HEK293 (cell line): ENCODE results near the gene NPM3.

ENCODE experiments used
- CTCF ChIA-PET: fragments of 350-600 bp; formaldehyde crosslinking; extraction: SDS; loops from one replicate; lab custom pipeline; 2021; ENCODE audit warnings: antibody characterized with exemption; lab: Yijun Ruan, JAX
- POLR2A ChIA-PET: fragments of 300-600 bp; formaldehyde crosslinking; extraction: SDS; loops from one replicate; lab custom pipeline; 2020; ENCODE audit warnings: antibody characterized with exemption, inconsistent platforms; lab: Yijun Ruan, JAX
- H3K27ac ChIP-seq: fragments of 200-500 bp; sonication (Bioruptor generic); 2 replicates; pipeline ENCODE4 v1.5.1; 2014; ENCODE audit warnings: low read depth, low read length, control low read depth, inconsistent platforms; ENCODE audit errors: extremely low read depth
- H3K36me3 ChIP-seq, 2 experiments: fragments of 200-500 bp in 1 of 2; sonication (Bioruptor generic) in 1 of 2; 1 replicate in 1 of 2; 2 replicates in 1 of 2; pipeline ENCODE4 v1.5.1; 2014 to 2017; ENCODE audit warnings: inconsistent platforms in 2 of 2, low read length in 2 of 2; ENCODE audit not compliant: control insufficient read depth in 2 of 2, insufficient read depth in 1 of 2
- H3K4me1 ChIP-seq: fragments of 200-500 bp; sonication (Bioruptor generic); 2 replicates; pipeline ENCODE4 v1.5.1; 2014; ENCODE audit warnings: mild to moderate bottlenecking, low read length, inconsistent platforms; ENCODE audit not compliant: control insufficient read depth, insufficient read depth
- H3K4me3 ChIP-seq: 2 replicates; pipeline ENCODE4 v1.5.1; 2011; ENCODE audit warnings: low read depth, mild to moderate bottlenecking, control low read depth, low read length, moderate library complexity
- H3K9me3 ChIP-seq: fragments of 200-500 bp; sonication (Bioruptor generic); 2 replicates; pipeline ENCODE4 v1.5.1; 2014; ENCODE audit warnings: low read depth, low read length, inconsistent platforms; ENCODE audit not compliant: control insufficient read depth, insufficient read depth
- BCL11B ChIP-seq: fragments of 450-650 bp; formaldehyde crosslinking; IDR thresholded peaks from 2 replicates; pipeline ENCODE4 v1.5.1; 2016; ENCODE audit warnings: low read depth, missing biosample characterization, missing genetic modification characterization
- CTCF ChIP-seq: fragments of 450-650 bp; formaldehyde crosslinking; IDR thresholded peaks from 2 replicates; pipeline ENCODE4 v1.5.1; 2016; ENCODE audit warnings: missing biosample characterization, missing genetic modification characterization
- EGR2 ChIP-seq: fragments of 450-650 bp; formaldehyde crosslinking; IDR thresholded peaks from 2 replicates; pipeline ENCODE4 v1.5.1; 2016; ENCODE audit warnings: low read depth, missing biosample characterization, missing genetic modification characterization
- HOXD13 ChIP-seq: sonication (generic); formaldehyde crosslinking; IDR thresholded peaks from 2 replicates; pipeline ENCODE4 v1.8.0; 2022; ENCODE audit warnings: missing genetic modification reagents, borderline replicate concordance
- KLF8 ChIP-seq: fragments of 450-650 bp; formaldehyde crosslinking; IDR thresholded peaks from 2 replicates; pipeline ENCODE4 v1.5.1; 2016; ENCODE audit warnings: missing biosample characterization, missing genetic modification characterization
- PRDM1 ChIP-seq: fragments of 450-650 bp; formaldehyde crosslinking; IDR thresholded peaks from 2 replicates; pipeline ENCODE4; 2016; ENCODE audit warnings: missing biosample characterization, missing genetic modification characterization
- SALL2 ChIP-seq: fragments of 450-650 bp; formaldehyde crosslinking; IDR thresholded peaks from 2 replicates; pipeline ENCODE4 v1.5.0; 2017; ENCODE audit warnings: missing biosample characterization, mild to moderate bottlenecking, missing genetic modification characterization, borderline replicate concordance
- SCRT1 ChIP-seq: fragments of 450-650 bp; formaldehyde crosslinking; IDR thresholded peaks from 2 replicates; pipeline ENCODE4 v1.5.1; 2016; ENCODE audit warnings: missing biosample characterization, missing genetic modification characterization, borderline replicate concordance
- SP3 ChIP-seq: fragments of 450-650 bp; formaldehyde crosslinking; IDR thresholded peaks from 2 replicates; pipeline ENCODE4 v1.5.1; 2016; ENCODE audit warnings: missing biosample characterization, missing genetic modification characterization
- ZBTB17 ChIP-seq: fragments of 450-650 bp; formaldehyde crosslinking; IDR thresholded peaks from 2 replicates; pipeline ENCODE4 v1.5.1; 2016; ENCODE audit warnings: missing biosample characterization, missing genetic modification characterization
- ZBTB7A ChIP-seq: fragments of 450-650 bp; formaldehyde crosslinking; IDR thresholded peaks from 2 replicates; pipeline ENCODE4 v1.5.1; 2016; ENCODE audit warnings: low read depth, missing biosample characterization, missing genetic modification characterization
- ZFP3 ChIP-seq: fragments of 450-650 bp; formaldehyde crosslinking; IDR thresholded peaks from 2 replicates; pipeline ENCODE4 v1.5.1; 2016; ENCODE audit warnings: low read depth, missing biosample characterization, missing genetic modification characterization
- ZNF112 ChIP-seq: fragments of 450-650 bp; formaldehyde crosslinking; IDR thresholded peaks from 2 replicates; pipeline ENCODE4 v1.5.0; 2017; ENCODE audit warnings: missing biosample characterization, missing genetic modification characterization
- ZNF157 ChIP-seq: fragments of 450-650 bp; formaldehyde crosslinking; IDR thresholded peaks from 2 replicates; pipeline ENCODE4 v1.5.1; 2016; ENCODE audit warnings: missing biosample characterization, missing genetic modification characterization
- ZNF16 ChIP-seq: fragments of 450-650 bp; formaldehyde crosslinking; IDR thresholded peaks from 2 replicates; pipeline ENCODE4 v1.5.1; 2016; ENCODE audit warnings: low read depth, missing biosample characterization, missing genetic modification characterization
- ZNF19 ChIP-seq: fragments of 450-650 bp; formaldehyde crosslinking; IDR thresholded peaks from 2 replicates; pipeline ENCODE4; 2016; ENCODE audit warnings: missing biosample characterization, missing genetic modification characterization, low read depth
- ZNF223 ChIP-seq: fragments of 450-650 bp; formaldehyde crosslinking; IDR thresholded peaks from 2 replicates; pipeline ENCODE4 v1.5.1; 2016; ENCODE audit warnings: missing biosample characterization, missing genetic modification characterization
- ZNF350 ChIP-seq: fragments of 450-650 bp; formaldehyde crosslinking; IDR thresholded peaks from 2 replicates; pipeline ENCODE4 v1.5.0; 2017; ENCODE audit warnings: missing biosample characterization, mild to moderate bottlenecking, missing genetic modification characterization
- ZNF426 ChIP-seq: fragments of 450-650 bp; formaldehyde crosslinking; IDR thresholded peaks from 2 replicates; pipeline ENCODE4 v1.5.1; 2017; ENCODE audit warnings: missing biosample characterization, missing genetic modification characterization, mild to moderate bottlenecking, inconsistent platforms, moderate library complexity
- ZNF521 ChIP-seq: fragments of 450-650 bp; formaldehyde crosslinking; IDR thresholded peaks from 2 replicates; pipeline ENCODE4 v1.5.1; 2017; ENCODE audit warnings: missing biosample characterization, mild to moderate bottlenecking, missing genetic modification characterization
- ZNF548 ChIP-seq: fragments of 450-650 bp; formaldehyde crosslinking; IDR thresholded peaks from 2 replicates; pipeline ENCODE4 v1.5.1; 2016; ENCODE audit warnings: missing biosample characterization, missing genetic modification characterization
- ZNF621 ChIP-seq: fragments of 450-650 bp; formaldehyde crosslinking; IDR thresholded peaks from 2 replicates; pipeline ENCODE4 v1.5.1; 2017; ENCODE audit warnings: missing biosample characterization, missing genetic modification characterization
- ZNF76 ChIP-seq: fragments of 450-650 bp; formaldehyde crosslinking; IDR thresholded peaks from 2 replicates; pipeline ENCODE4; 2016; ENCODE audit warnings: low read depth, missing biosample characterization, missing genetic modification characterization, borderline replicate concordance
- TF ChIP-seq, protein P1 (sequence below): fragments of 450-650 bp; formaldehyde crosslinking; IDR thresholded peaks from 2 replicates; pipeline ENCODE4 v1.5.1; 2016; ENCODE audit warnings: missing biosample characterization, missing genetic modification characterization, borderline replicate concordance

NPM3 gene

GRCh38 chr10:101785801-101786200 is 2.6 kb upstream of the NPM3 start:
- no peak for TF ChIP-seq CTCF (tag by site-specific recombination)
- no peak for TF ChIP-seq ZNF16
- TF ChIP-seq ZNF521 (tag by site-specific recombination): no peak
- no peak for TF ChIP-seq BCL11B
- ChIA-PET POLR2A (no interaction called here), CTCF (interaction anchor here (0.6 to 1.2 kb wide), 3 partner anchors 183 to 319 kb away, joined by 3 to 7 read pairs (median 3); no protein-coding TSS in a partner anchor)
- Histone ChIP-seq H3K27ac (no peak overlapping the region), H3K36me3 (peaks cover 46 to 67% of the 10 kb centered on the region in 2 experiments), H3K4me3 (no peak overlapping the region), H3K4me1 (peaks cover 4% of the 10 kb centered on the region), H3K9me3 (no peaks in the 10 kb centered on the region)

DNA sequence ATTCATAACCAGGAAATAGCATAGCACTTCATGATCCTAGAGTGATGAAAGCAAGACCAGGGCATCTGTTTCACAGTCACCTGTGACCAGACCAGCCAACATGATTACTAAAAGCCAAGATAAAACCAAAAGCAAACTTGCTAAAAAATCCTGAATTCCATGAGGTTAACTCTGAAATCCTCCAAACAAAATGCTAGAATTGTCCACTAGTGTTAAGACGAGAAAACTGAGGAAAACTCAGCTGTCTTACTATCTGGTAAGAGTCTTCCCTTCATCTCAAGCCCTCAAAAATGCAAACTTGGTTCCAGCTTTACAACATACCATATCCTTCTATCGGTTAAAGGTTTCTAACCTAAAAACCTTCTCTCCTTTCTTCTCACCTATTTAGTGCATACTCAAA is 1.3 kb upstream of the NPM3 start:
- TF ChIP-seq ZBTB7A (tag by site-specific recombination) (no peak), PRDM1 (no peak), ZNF350 (tag by site-specific recombination) (no peak), ZNF157 (tag by site-specific recombination) (no peak), ZNF19 (tag by site-specific recombination) (no peak), SCRT1 (no peak), ZBTB17 (tag by site-specific recombination) (no peak), ZNF426 (no peak), ZFP3 (tag by site-specific recombination) (no peak), HOXD13 (no peak), ZNF548 (no peak), ZNF112 (tag by site-specific recombination) (no peak), EGR2 (tag by site-specific recombination) (no peak), ZNF223 (tag by site-specific recombination) (no peak), KLF8 (tag by site-specific recombination) (no peak), ZNF76 (tag by site-specific recombination) (no peak), ZNF621 (tag by site-specific recombination) (no peak), SALL2 (tag by site-specific recombination) (no peak), SP3 (tag by site-specific recombination) (no peak)
- TF ChIP-seq, protein P1, sequence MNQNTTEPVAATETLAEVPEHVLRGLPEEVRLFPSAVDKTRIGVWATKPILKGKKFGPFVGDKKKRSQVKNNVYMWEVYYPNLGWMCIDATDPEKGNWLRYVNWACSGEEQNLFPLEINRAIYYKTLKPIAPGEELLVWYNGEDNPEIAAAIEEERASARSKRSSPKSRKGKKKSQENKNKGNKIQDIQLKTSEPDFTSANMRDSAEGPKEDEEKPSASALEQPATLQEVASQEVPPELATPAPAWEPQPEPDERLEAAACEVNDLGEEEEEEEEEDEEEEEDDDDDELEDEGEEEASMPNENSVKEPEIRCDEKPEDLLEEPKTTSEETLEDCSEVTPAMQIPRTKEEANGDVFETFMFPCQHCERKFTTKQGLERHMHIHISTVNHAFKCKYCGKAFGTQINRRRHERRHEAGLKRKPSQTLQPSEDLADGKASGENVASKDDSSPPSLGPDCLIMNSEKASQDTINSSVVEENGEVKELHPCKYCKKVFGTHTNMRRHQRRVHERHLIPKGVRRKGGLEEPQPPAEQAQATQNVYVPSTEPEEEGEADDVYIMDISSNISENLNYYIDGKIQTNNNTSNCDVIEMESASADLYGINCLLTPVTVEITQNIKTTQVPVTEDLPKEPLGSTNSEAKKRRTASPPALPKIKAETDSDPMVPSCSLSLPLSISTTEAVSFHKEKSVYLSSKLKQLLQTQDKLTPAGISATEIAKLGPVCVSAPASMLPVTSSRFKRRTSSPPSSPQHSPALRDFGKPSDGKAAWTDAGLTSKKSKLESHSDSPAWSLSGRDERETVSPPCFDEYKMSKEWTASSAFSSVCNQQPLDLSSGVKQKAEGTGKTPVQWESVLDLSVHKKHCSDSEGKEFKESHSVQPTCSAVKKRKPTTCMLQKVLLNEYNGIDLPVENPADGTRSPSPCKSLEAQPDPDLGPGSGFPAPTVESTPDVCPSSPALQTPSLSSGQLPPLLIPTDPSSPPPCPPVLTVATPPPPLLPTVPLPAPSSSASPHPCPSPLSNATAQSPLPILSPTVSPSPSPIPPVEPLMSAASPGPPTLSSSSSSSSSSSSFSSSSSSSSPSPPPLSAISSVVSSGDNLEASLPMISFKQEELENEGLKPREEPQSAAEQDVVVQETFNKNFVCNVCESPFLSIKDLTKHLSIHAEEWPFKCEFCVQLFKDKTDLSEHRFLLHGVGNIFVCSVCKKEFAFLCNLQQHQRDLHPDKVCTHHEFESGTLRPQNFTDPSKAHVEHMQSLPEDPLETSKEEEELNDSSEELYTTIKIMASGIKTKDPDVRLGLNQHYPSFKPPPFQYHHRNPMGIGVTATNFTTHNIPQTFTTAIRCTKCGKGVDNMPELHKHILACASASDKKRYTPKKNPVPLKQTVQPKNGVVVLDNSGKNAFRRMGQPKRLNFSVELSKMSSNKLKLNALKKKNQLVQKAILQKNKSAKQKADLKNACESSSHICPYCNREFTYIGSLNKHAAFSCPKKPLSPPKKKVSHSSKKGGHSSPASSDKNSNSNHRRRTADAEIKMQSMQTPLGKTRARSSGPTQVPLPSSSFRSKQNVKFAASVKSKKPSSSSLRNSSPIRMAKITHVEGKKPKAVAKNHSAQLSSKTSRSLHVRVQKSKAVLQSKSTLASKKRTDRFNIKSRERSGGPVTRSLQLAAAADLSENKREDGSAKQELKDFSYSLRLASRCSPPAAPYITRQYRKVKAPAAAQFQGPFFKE (tag by site-specific recombination): no peak
- TF ChIP-seq, all 188 proteins: peak for 0
- ChIA-PET POLR2A (interaction anchor here (2.8 kb wide), 1 partner anchor 34 kb away, joined by 16 read pairs; the partner anchor contains the start of gene OGA), CTCF (interaction anchor here (0.6 to 8.1 kb wide), 6 partner anchors 11 to 179 kb away, joined by 3 to 203 read pairs (median 4); no protein-coding TSS in a partner anchor)
- H3K36me3 ChIP-seq: peaks cover 35 to 58% of the 10 kb centered on the region in 2 experiments
- no peak overlapping the region for H3K27ac ChIP-seq
- no peaks in the 10 kb centered on the region for H3K9me3 ChIP-seq
- H3K4me1 ChIP-seq: peaks cover 13% of the 10 kb centered on the region
- no peak overlapping the region for H3K4me3 ChIP-seq
